Sigmoid colon (tissue), 4 donors: ENCODE measurements around the gene RASA2.

Experiments used
- CTCF ChIP-seq, 4 experiments: fragments of 450-650 bp in 3 of 4; fragments of 200-600 bp in 1 of 4; IDR thresholded peaks; one replicate each; pipeline ENCODE4 v1.5.1; 2016 to 2019; ENCODE audit warnings: antibody characterized with exemption in 4 of 4, mild to moderate bottlenecking in 3 of 4, moderate library complexity in 2 of 4
- POLR2AphosphoS5 ChIP-seq, 4 donors: sonication (generic); formaldehyde crosslinking; IDR thresholded peaks; one replicate each; pipeline ENCODE4 v1.6.1; 2017; ENCODE audit warnings: antibody characterized with exemption in 4 of 4

DNA sequence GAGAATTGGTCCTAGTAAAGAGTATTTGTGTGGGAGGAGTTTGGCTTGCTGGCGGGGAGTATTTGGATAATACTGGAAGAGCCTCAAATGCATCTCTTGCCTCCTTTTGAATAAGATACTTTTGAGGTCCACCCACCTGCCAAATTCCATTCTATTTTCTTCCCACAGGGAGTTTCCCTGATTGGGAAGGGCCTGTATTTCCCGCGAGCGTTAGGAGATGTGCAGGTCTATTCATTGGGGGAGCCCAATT is 406 bp upstream of the RASA2 start:
- TF ChIP-seq CTCF (IDR thresholded peaks at IDR 0.05): no peak
- TF ChIP-seq POLR2AphosphoS5 (IDR thresholded peaks at IDR 0.05): no peak
